Smooth muscle cell (in vitro differentiated cells): ENCODE measurements around the gene PARD3. TPM values are rescaled to one million over a fixed set of nuclear protein-coding genes. Genes with fewer than 3 reads are reported as not detected.

Source experiments
- DNase-seq: peaks from one replicate; lab custom pipeline; 2025; ENCODE audit not compliant: unreplicated experiment; lab: John Stamatoyannopoulos, UW
- H2AFZ ChIP-seq: fragments of 200-600 bp; sonication (generic); 2 replicates; pipeline ENCODE4 v1.6.0; 2016; ENCODE audit warnings: antibody characterized with exemption, low read depth, mild to moderate bottlenecking
- H3F3A ChIP-seq: fragments of 200-600 bp; sonication (generic); 2 replicates; pipeline ENCODE4 v1.6.0; 2017; ENCODE audit warnings: antibody characterized with exemption, low read depth
- H3K27ac ChIP-seq: fragments of 200-600 bp; sonication (generic); 2 replicates; pipeline ENCODE4 v1.5.1; 2016; ENCODE audit warnings: low read depth, mild to moderate bottlenecking
- H3K27me3 ChIP-seq: fragments of 200-600 bp; sonication (generic); 2 replicates; pipeline ENCODE4 v1.6.1; 2016; ENCODE audit warnings: low read depth, mild to moderate bottlenecking
- H3K36me3 ChIP-seq: fragments of 200-600 bp; sonication (generic); 2 replicates; pipeline ENCODE4 v1.5.1; 2016; ENCODE audit warnings: low read depth
- H3K4me1 ChIP-seq: fragments of 200-600 bp; sonication (generic); 2 replicates; pipeline ENCODE4 v1.5.1; 2016; ENCODE audit warnings: low read depth
- H3K4me2 ChIP-seq: fragments of 200-600 bp; sonication (generic); 2 replicates; pipeline ENCODE4 v1.6.0; 2016; ENCODE audit warnings: mild to moderate bottlenecking
- H3K4me3 ChIP-seq: fragments of 200-600 bp; sonication (generic); 2 replicates; pipeline ENCODE4 v1.5.1; 2016; ENCODE audit warnings: mild to moderate bottlenecking
- H3K79me2 ChIP-seq: fragments of 200-600 bp; sonication (generic); 2 replicates; pipeline ENCODE4 v1.6.0; 2016; ENCODE audit warnings: low read depth, mild to moderate bottlenecking
- H3K9ac ChIP-seq: fragments of 200-600 bp; sonication (generic); 2 replicates; pipeline ENCODE4 v1.6.0; 2016; ENCODE audit warnings: low read depth
- H3K9me3 ChIP-seq: fragments of 200-600 bp; sonication (generic); replicated peaks from 2 replicates; pipeline ENCODE4 v1.5.1; 2016; ENCODE audit warnings: low read depth
- H4K20me1 ChIP-seq: fragments of 200-600 bp; sonication (generic); 2 replicates; pipeline ENCODE4 v1.6.0; 2016; ENCODE audit warnings: low read depth
- CTCF ChIP-seq: fragments of 200-600 bp; sonication (generic); IDR thresholded peaks from 2 replicates; pipeline ENCODE4 v1.5.1; 2017; ENCODE audit warnings: borderline replicate concordance, mild to moderate bottlenecking, antibody characterized with exemption; ENCODE audit not compliant: insufficient read depth, poor library complexity, severe bottlenecking
- WGBS: methylation state at CpG from one replicate; pipeline ENCODE4 v1.1.7; 2016; ENCODE audit warnings: low lambda C conversion rate; 5-methylcytosine and 5-hydroxymethylcytosine counted together
- polyA plus RNA-seq: library from polyadenylated mRNA; unstranded; fragments of >200 nt; fragmentation: Nextera tagmentation; extraction: Ambion mirVana; gene quantifications from 2 replicates; pipeline ENCODE4 v1.2.1, GENCODE V29; 2016
- total RNA-seq: library from RNA; depleted of rRNA; stranded (reverse); fragments of >200 nt; gene quantifications from 2 replicates; pipeline ENCODE4 v1.2.3, GENCODE V29; 2014

Gene PARD3
- total and polyA plus RNA-seq, 2 experiments from 2014 or later: 17.5 to 26.0 TPM

DNA sequence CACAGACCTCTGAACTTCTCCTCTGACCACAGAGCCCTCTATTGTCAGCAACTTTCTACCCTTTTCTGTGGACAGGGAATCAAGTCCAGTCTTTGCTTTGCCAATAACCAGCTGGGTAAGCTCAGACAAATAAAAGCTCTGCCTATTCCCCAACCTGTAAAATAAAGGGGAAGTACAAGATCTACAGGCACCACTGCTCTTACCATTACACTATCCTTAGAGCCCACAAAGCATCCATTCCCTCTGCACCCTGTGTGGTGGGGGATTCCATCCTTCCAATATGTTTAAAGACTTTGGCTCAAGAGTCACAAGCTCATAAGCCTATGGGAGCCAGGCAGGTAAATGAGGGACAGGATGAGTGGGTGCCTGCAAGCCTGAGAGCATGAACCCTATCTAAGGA, 88.2 kb downstream of the PARD3 start:
- Histone ChIP-seq H3K4me3 (no peak overlapping the region), H3K27me3 (no peaks in the 10 kb centered on the region), H3K27ac (no peak overlapping the region), H3K36me3 (no peaks in the 10 kb centered on the region), H3K4me2 (no peak overlapping the region), H3K9me3 (no peaks in the 10 kb centered on the region), H3K79me2 (peaks cover 50% of the 10 kb centered on the region), H2AFZ (no peak overlapping the region), H3F3A (no peaks in the 10 kb centered on the region), H4K20me1 (peaks cover 90% of the 10 kb centered on the region), H3K9ac (no peak overlapping the region), H3K4me1 (peaks cover 1% of the 10 kb centered on the region)
- TF ChIP-seq CTCF: no peak
- no peak for DNase-seq

DNA sequence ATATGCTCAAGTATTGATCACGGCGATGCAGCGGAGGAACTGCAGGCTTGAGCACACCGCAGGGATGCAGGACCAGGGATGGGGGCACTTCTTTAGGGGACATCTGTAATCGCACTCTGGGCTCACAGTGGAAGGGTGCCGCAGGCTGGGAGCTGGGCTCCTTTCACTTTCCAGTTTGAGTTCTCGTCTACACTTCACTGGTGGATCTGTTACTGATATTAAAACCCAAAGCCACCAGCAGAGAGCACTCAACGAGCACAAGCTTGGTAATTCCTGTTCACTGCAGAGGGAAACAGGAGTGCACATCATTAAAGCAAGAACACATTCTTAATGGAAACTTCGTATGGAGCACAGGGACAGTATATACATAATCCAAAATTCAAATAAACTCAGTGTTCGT, 91.3 kb downstream of the PARD3 start:
- Histone ChIP-seq H3K9ac (no peak overlapping the region), H3K4me3 (no peak overlapping the region), H3K4me1 (peaks cover 10% of the 10 kb centered on the region), H3K36me3 (no peaks in the 10 kb centered on the region), H3K27me3 (no peaks in the 10 kb centered on the region), H3K27ac (no peak overlapping the region), H3K9me3 (no peaks in the 10 kb centered on the region), H3K79me2 (peaks cover 36% of the 10 kb centered on the region), H3F3A (no peaks in the 10 kb centered on the region), H2AFZ (no peak overlapping the region), H3K4me2 (no peak overlapping the region), H4K20me1 (peaks cover 93% of the 10 kb centered on the region)
- no peak for DNase-seq
- peak; percentile 25 for TF ChIP-seq CTCF
- WGBS: 78% methylated on average over 10 of the region's 10 CpGs

GRCh38 chr10:34722404-34722803, 92.7 kb downstream of the PARD3 start:
- no peak overlapping the region for H3K4me3 ChIP-seq
- TF ChIP-seq CTCF: no peak
- no peak for DNase-seq
- H3K27me3 ChIP-seq: no peaks in the 10 kb centered on the region
- H2AFZ ChIP-seq: no peak overlapping the region
- WGBS: 60% methylated on average over 4 of the region's 4 CpGs
- no peaks in the 10 kb centered on the region for H3F3A ChIP-seq
- no peak overlapping the region for H3K4me2 ChIP-seq
- no peak overlapping the region for H3K27ac ChIP-seq
- peaks cover 92% of the 10 kb centered on the region for H4K20me1 ChIP-seq
- H3K36me3 ChIP-seq: no peaks in the 10 kb centered on the region
- H3K9ac ChIP-seq: no peak overlapping the region
- H3K9me3 ChIP-seq: no peaks in the 10 kb centered on the region
- peaks cover 10% of the 10 kb centered on the region for H3K4me1 ChIP-seq
- peaks cover 43% of the 10 kb centered on the region for H3K79me2 ChIP-seq

GRCh38 chr10:34721208-34721840, 93.8 kb downstream of the PARD3 start:
- Histone ChIP-seq H3K9me3 (no peaks in the 10 kb centered on the region), H2AFZ (no peak overlapping the region), H3K27ac (peak overlapping the region; percentile 33), H3K4me3 (no peak overlapping the region), H3F3A (no peaks in the 10 kb centered on the region), H3K9ac (peak overlapping the region; percentile 7), H3K4me2 (peak overlapping the region; percentile 78), H3K36me3 (no peaks in the 10 kb centered on the region), H3K4me1 (peaks cover 10% of the 10 kb centered on the region), H3K27me3 (no peaks in the 10 kb centered on the region), H4K20me1 (peaks cover 90% of the 10 kb centered on the region), H3K79me2 (peaks cover 38% of the 10 kb centered on the region)
- 39% methylated on average over 5 of the region's 5 CpGs for WGBS
- no peak for TF ChIP-seq CTCF
- DNase-seq: no peak
